ENCODE data around the gene AURKA.
A peak's percentile ranks its signal among the peaks of the same experiment; 100 is the strongest.

AURKA gene

GRCh38 chr20:56389807-56390206 is 2.2 kb downstream of the AURKA start:
- no peak for DNase-seq

- no peak for DNase-seq
These were observed 3.1 kb downstream of the AURKA start for GRCh38 chr20:56388882-56389281.

GRCh38 chr20:56386219-56386618 is 5.8 kb downstream of the AURKA start:
- no peak for DNase-seq

GRCh38 chr20:56385130-56385529 is 6.9 kb downstream of the AURKA start:
- no peak for DNase-seq

GRCh38 chr20:56383334-56383733 is 8.7 kb downstream of the AURKA start:
- DNase-seq, result no peak

- DNase-seq, result no peak
These were observed 9.3 kb downstream of the AURKA start for GRCh38 chr20:56382696-56383095.

GRCh38 chr20:56381501-56381900 is 10.5 kb downstream of the AURKA start:
- no peak for DNase-seq

GRCh38 chr20:56380375-56380774 is 11.6 kb downstream of the AURKA start:
- no peak for DNase-seq

- DNase-seq, result no peak
These were observed 13.6 kb downstream of the AURKA start for GRCh38 chr20:56378386-56378785.

GRCh38 chr20:56376331-56376730 is 15.7 kb downstream of the AURKA start:
- DNase-seq, result no peak

- DNase-seq, result no peak
These were observed 18.1 kb downstream of the AURKA start for GRCh38 chr20:56373942-56374341.

- no peak for DNase-seq
These were observed 19.2 kb downstream of the AURKA start for GRCh38 chr20:56372850-56373249.

GRCh38 chr20:56371977-56372376 is 20.0 kb downstream of the AURKA start:
- no peak for DNase-seq

- DNase-seq, result no peak
These were observed 22.8 kb downstream of the AURKA start for GRCh38 chr20:56369179-56369578.

- DNase-seq, result no peak
These were observed 23.5 kb downstream of the AURKA start for GRCh38 chr20:56368351-56369134.

GRCh38 chr20:56363491-56363890 is 28.5 kb downstream of the AURKA start:
- no peak for DNase-seq

- no peak for DNase-seq
These were observed 29.1 kb downstream of the AURKA start for GRCh38 chr20:56362833-56363413.

- DNase-seq, result no peak
These were observed 30.1 kb downstream of the AURKA start for GRCh38 chr20:56361900-56362299.

GRCh38 chr20:56360908-56361205 is 31.2 kb downstream of the AURKA start:
- no peak for DNase-seq

GRCh38 chr20:56360133-56360907 is 31.7 kb downstream of the AURKA start:
- DNase-seq, result no peak

- no peak for DNase-seq
These were observed 32.5 kb downstream of the AURKA start for GRCh38 chr20:56359212-56360132.

GRCh38 chr20:56358600-56359211 is 33.3 kb downstream of the AURKA start, which contains the start of gene FAM210B:
Gene FAM210B, plus strand, starts transcription at chr20:56358974. Its CDS starts 32 bp downstream, at chr20:56359006.
- DNase-seq, result peak; percentile 79 to 81
